ENCODE measurements around the gene SMYD5.
"Not testable (repeated sequence)": the region's sequence is repeated elsewhere in the genome, so short reads cannot be mapped to it uniquely, and the experiment has no call there.

Gene SMYD5

DNA sequence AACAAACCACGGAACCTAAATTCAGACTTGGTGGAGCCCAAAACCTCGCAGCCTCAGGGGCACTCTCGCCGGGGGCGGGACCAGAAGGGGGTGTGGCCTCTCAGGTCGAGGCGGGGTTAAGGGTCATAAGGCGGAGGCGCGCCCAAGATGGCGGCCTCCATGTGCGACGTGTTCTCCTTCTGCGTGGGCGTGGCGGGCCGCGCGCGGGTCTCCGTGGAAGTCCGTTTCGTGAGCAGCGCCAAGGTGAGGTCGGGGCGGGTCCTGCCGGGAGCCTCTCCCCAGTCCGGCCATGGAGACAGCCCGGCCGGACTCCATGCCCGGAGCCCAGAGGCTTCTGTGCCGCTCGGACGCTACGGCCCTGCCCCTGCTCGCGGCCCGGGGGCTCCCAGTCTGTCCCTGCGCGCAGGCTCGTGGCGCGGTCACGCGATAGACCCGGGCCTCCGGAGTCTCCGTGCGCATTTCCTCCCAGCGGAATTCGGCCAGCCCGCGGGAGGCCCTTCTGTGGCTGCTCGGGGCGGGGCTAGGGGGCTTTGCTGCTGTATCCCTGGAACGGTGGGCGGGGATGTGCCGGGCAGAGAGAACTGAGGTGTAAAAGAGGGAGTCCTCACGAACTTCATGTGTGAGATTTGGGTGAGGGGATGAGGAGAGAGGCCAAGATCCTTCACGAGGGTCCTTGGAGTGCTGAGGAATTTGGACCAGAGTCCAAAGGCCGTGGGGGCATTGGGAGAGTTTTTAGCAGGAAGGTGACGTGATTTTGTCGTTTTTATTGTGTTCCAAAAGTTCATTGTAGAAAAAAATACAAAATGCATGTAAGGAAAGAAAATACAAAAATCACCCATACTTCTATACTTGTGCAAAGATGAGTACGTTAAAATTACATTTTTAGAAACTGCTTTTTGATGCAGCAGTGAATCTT is at the start of gene SMYD5:
SMYD5 (plus strand) TSS at position 126 of the 916 bp plus-strand sequence; CDS start at position 148, 22 bp downstream.
- in situ Hi-C loops (cut with HindIII; ENCODE audit: low sequenced_read_pairs) = no loop called here

DNA sequence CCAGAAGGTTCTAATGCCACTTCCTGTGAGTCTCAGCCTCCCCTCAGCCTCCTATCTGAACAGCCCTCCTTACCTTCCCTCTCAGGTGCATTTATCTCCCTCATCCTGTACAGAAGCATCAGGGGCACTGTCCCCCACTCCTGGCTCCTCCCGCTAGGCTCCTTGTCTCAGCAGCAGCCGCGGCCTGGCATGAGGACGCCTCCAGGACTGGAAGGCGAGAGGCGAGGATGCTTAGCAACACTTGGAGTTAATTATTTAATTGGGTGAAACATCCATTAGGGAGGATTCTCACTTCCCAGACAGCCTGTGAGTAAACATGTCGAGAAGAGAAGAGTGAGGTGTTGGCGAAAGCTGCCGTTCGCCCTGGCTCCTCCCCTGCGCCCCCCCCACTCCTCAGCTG is 48.1 kb upstream of the SMYD5 start:
- in situ Hi-C loops (cut with HindIII; ENCODE audit: low sequenced_read_pairs) = not testable (repeated sequence)

DNA sequence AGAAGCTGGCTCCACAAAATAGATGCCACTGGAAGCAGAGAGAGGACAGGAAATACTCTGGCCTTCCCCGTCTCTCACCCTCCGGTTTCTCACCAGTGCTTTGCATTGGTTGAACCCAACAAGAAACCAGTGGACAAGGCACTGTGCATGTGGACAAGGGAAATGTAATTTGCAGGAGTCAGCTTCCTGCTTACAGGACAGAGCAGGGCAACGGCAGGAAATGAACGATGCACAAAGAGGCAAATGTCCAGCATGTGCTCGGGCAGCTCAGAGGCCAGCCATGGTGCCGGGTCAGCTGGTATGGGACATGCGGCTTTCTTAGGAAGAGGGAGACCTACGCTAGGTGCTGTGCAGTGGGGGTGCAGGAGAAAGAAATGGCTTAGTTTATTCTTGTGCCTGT is 47.2 kb upstream of the SMYD5 start:
- in situ Hi-C loops (cut with HindIII; ENCODE audit: low sequenced_read_pairs) = not testable (repeated sequence)

GRCh38 chr2:73168348-73168747 is 45.7 kb upstream of the SMYD5 start:
- in situ Hi-C loops (cut with HindIII; ENCODE audit: low sequenced_read_pairs) = not testable (repeated sequence)

DNA sequence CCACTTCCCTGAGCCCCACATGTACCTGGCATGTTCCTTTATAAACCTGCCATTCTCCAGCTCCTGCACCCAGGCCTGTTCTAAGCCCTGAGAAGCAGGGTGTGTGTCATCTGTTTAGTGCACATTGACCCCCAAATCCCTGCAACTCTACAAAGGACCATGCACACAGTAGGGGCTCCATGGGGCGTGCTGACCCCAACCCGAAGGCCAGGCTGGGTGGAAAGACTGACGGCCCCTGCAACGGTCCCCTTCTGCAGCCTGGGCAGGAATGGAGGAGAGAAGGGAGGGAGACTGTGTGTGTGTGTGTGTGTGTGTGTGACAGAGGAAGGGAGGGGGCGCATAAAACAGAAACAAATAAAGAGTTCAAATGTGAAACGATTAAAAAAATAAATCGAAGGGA is 43.7 kb upstream of the SMYD5 start:
- in situ Hi-C loops (cut with HindIII; ENCODE audit: low sequenced_read_pairs) = not testable (repeated sequence)

GRCh38 chr2:73172963-73173362 is 41.1 kb upstream of the SMYD5 start:
- in situ Hi-C loops (cut with HindIII; ENCODE audit: low sequenced_read_pairs) = no loop called here

DNA sequence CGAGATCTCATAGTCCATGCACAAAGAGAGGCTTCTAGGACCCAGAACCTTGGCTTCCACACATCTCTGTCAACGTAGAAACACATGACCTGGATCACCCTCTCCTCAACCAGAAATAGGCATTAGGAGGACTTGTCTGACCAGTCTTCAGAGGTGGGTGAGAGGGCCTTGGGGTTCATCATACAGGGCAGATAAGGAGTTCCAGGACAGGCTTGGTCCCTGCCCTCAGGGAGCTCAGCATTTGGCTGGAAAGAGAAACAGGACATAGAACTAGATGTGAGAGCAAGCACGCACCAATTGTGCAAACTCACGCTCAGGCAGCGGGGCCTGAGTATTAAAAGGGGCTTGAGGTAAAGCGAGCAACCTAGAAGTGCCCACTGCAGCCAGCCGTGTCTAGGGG is 40.3 kb upstream of the SMYD5 start:
- in situ Hi-C loops (cut with HindIII; ENCODE audit: low sequenced_read_pairs) = no loop called here

GRCh38 chr2:73174244-73174643 is 39.8 kb upstream of the SMYD5 start:
- in situ Hi-C loops (cut with HindIII; ENCODE audit: low sequenced_read_pairs) = no loop called here

- in situ Hi-C loops (cut with HindIII; ENCODE audit: low sequenced_read_pairs) = loop anchor here (25.0 kb wide), 1 partner anchor 163 kb away; no protein-coding TSS in a partner anchor
Observed at GRCh38 chr2:73174941-73175662, 38.9 kb upstream of the SMYD5 start.

GRCh38 chr2:73175663-73176204 is 38.3 kb upstream of the SMYD5 start:
- in situ Hi-C loops (cut with HindIII; ENCODE audit: low sequenced_read_pairs) = loop anchor here (25.0 kb wide), 1 partner anchor 163 kb away; no protein-coding TSS in a partner anchor

DNA sequence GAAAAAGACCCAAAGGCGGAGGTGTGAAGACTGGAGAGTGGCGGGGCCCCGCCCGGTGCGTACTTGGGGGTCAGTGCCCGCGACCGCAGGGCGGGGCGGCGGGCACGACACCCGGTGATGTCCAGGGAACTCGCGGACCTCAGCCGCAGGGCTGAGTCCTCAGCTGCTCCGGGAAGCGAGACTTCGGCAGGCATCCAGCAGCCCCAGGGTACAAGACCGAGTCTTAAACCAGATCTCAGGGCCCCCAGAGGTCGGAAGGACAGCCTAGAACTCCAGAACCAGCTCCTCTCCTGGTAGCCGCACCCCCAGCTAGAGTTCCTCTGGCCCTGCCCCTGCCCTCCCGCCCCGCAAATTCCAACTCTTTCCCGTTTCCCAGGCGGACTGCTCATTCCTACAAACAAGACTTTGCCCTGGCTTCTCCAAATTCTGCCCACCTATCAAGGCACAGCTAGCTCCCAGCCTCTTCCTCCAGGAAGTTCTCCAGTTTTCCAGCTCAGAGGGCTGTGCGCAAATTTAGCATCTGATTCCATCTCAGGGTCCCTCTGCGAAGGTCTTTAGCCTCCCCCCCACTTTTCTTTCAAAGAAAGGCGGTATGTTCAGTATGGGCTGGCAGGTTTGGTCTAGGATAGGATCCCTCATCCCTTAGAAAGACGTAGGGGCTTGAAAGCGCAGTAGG is 37.7 kb upstream of the SMYD5 start:
- in situ Hi-C loops (cut with HindIII; ENCODE audit: low sequenced_read_pairs) = loop anchor here (25.0 kb wide), 1 partner anchor 164 kb away; no protein-coding TSS in a partner anchor

GRCh38 chr2:73176881-73177644 is 37.0 kb upstream of the SMYD5 start:
- in situ Hi-C loops (cut with HindIII; ENCODE audit: low sequenced_read_pairs) = loop anchor here (25.0 kb wide), 1 partner anchor 165 kb away; no protein-coding TSS in a partner anchor

- in situ Hi-C loops (cut with HindIII; ENCODE audit: low sequenced_read_pairs) = loop anchor here (25.0 kb wide), 1 partner anchor 165 kb away; no protein-coding TSS in a partner anchor
Observed at GRCh38 chr2:73177645-73178255, 36.3 kb upstream of the SMYD5 start.

GRCh38 chr2:73185965-73186364 is 28.1 kb upstream of the SMYD5 start:
- in situ Hi-C loops (cut with HindIII; ENCODE audit: low sequenced_read_pairs) = loop anchor here (25.0 kb wide), 1 partner anchor 174 kb away; no protein-coding TSS in a partner anchor

DNA sequence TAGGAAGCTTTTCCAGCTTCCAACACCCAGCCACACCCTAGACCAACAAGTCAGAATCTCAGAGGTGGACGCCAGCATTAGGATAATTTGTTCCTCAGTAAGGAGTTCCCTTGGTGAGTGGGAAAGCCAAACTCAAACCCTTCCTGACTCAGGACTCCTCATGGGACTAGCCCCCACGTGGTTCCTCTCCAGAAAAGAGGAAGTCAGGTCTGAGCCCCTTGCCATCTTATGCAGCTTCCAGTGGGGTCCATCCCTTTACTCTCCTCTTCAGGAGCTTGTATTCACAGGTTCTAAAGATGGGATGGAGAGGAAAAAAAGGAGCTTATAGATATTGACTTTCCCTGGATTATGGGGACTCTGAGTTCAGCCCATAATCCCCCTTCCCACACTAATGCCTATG is 26.5 kb upstream of the SMYD5 start:
- in situ Hi-C loops (cut with HindIII; ENCODE audit: low sequenced_read_pairs) = loop anchor here (25.0 kb wide), 1 partner anchor 175 kb away; no protein-coding TSS in a partner anchor

DNA sequence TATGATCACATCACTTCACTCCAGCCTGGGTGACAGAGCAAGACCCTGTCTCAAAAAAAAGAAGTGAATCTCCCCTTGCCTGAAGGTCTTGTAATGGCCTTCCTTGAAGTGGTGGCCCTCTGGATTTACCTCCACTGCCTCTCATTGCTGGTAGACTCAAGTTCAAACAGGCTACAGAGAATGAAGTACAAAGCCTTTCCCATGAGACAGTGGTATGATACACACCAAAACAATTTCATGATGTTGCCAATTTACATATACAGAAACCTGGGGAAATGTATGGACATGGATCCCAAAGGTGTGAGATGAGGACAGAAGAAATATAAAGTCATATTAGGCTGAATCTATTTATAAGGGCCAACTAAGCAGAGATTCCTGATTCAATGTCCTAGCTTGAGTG is 16.5 kb upstream of the SMYD5 start:
- in situ Hi-C loops (cut with HindIII; ENCODE audit: low sequenced_read_pairs) = loop anchor here (25.0 kb wide), 1 partner anchor 185 kb away; no protein-coding TSS in a partner anchor

- in situ Hi-C loops (cut with HindIII; ENCODE audit: low sequenced_read_pairs) = not testable (repeated sequence)
Observed at GRCh38 chr2:73200281-73200680, 13.8 kb upstream of the SMYD5 start.

GRCh38 chr2:73202156-73203054 is 11.6 kb upstream of the SMYD5 start, which contains the start of gene NOTO:
Gene NOTO, plus strand, starts transcription at chr2:73202574. Its CDS starts 93 bp downstream, at chr2:73202667.
- in situ Hi-C loops (cut with HindIII; ENCODE audit: low sequenced_read_pairs) = no loop called here

All from DLD1 (cell line).